Lung (tissue), 12 donors: ENCODE measurements around the gene NIPA2. TPM values are rescaled to one million over a fixed set of nuclear protein-coding genes. Genes with fewer than 3 reads are reported as not detected.

Experiments
- ATAC-seq: fragments of 200-7000 bp; cut with Tn5 transposase; one replicate; pipeline ENCODE4 v1.9.1; 2020; ENCODE audit warnings: moderate number of reproducible peaks; ENCODE audit not compliant: insufficient read depth, low FRiP score
- DNase-seq, 3 donors: peaks; one replicate each; pipeline ENCODE4 v3.0.0-alpha.2; 2013 to 2017
- H3K27ac ChIP-seq, 2 donors: one replicate each; pipeline ENCODE4 v1.5.1; 2013; ENCODE audit warnings: mild to moderate bottlenecking in 2 of 2, moderate library complexity in 2 of 2, control low read depth in 1 of 2, inconsistent platforms in 1 of 2, low read depth in 1 of 2, low read length in 1 of 2
- H3K27me3 ChIP-seq, 3 donors: one replicate each; pipeline ENCODE4 v1.5.1; 2013; ENCODE audit warnings: low read length in 2 of 3; ENCODE audit not compliant: control insufficient read depth in 3 of 3, insufficient read depth in 3 of 3
- H3K36me3 ChIP-seq, 4 donors: one replicate each; pipeline ENCODE4 v1.5.1; 2013; ENCODE audit warnings: low read length in 4 of 4, mild to moderate bottlenecking in 1 of 4, moderate library complexity in 1 of 4; ENCODE audit not compliant: control insufficient read depth in 4 of 4, insufficient read depth in 4 of 4
- H3K4me1 ChIP-seq, 5 donors: one replicate each; pipeline ENCODE4 v1.5.1; 2013; ENCODE audit warnings: low read length in 5 of 5, mild to moderate bottlenecking in 2 of 5, moderate library complexity in 1 of 5; ENCODE audit not compliant: control insufficient read depth in 5 of 5, insufficient read depth in 5 of 5
- H3K4me3 ChIP-seq: one replicate; pipeline ENCODE4 v1.5.1; 2013; ENCODE audit warnings: mild to moderate bottlenecking, control low read depth, moderate library complexity
- H3K9ac ChIP-seq, 2 donors: one replicate each; pipeline ENCODE4 v1.5.1; 2013; ENCODE audit warnings: low read length in 2 of 2, control low read depth in 1 of 2; ENCODE audit not compliant: insufficient read depth in 1 of 2
- H3K9me3 ChIP-seq, 4 donors: one replicate each; pipeline ENCODE4 v1.5.1; 2013; ENCODE audit warnings: low read length in 3 of 4, mild to moderate bottlenecking in 1 of 4, moderate library complexity in 1 of 4; ENCODE audit not compliant: control insufficient read depth in 4 of 4, insufficient read depth in 3 of 4
- CTCF ChIP-seq: IDR thresholded peaks from 2 replicates; pipeline ENCODE4 v1.5.1; 2012; ENCODE audit warnings: mild to moderate bottlenecking; ENCODE audit errors: control extremely low read depth, extremely low read depth
- WGBS, 2 donors: extraction: QIAGEN DNeasy Blood & Tissue Kit; methylation state at CpG; one replicate each; pipeline ENCODE4 v1.1.7; 2013; 5-methylcytosine and 5-hydroxymethylcytosine counted together
- polyA plus RNA-seq, 2 donors: library from polyadenylated mRNA; stranded (reverse); fragments of 200-250 nt; gene quantifications; one replicate each; pipeline ENCODE4 v1.2.1, GENCODE V29; 2013
- total RNA-seq, 2 donors: library from RNA; depleted of rRNA in 1 of 2; stranded (reverse); fragments of >200 nt in 1 of 2; gene quantifications; one replicate each; pipeline ENCODE4 v1.2.1, GENCODE V29; 2014 to 2021
- donor health status: control.
- donor health status: control.
- donor health status: Bipolar disorder and iron deficiency.
- donor health status: healthy.
- donor health status: DM: yes; HTN: yes; CAD: no.

NIPA2 gene
- total and polyA plus RNA-seq, 4 donors, result 12.5 to 53.7 (median 42.5) TPM

- Histone ChIP-seq H3K9ac (no peak overlapping the region), H3K9me3 (no peaks in the 10 kb centered on the region), H3K36me3 (peaks cover 13 to 37% (median 30%) of the 10 kb centered on the region in 4 donors), H3K4me3 (no peak overlapping the region), H3K27ac (no peak overlapping the region), H3K27me3 (no peaks in the 10 kb centered on the region), H3K4me1 (no peaks in the 10 kb centered on the region)
- no peak for ATAC-seq
- DNase-seq, result no peak
- 90 to 91% methylated on average over 33 of the region's 33 CpGs for WGBS, 2 donors
- TF ChIP-seq CTCF, result no peak
Observed at GRCh38 chr15:22891426-22892210, 53.2 kb downstream of the NIPA2 start.

GRCh38 chr15:22892333-22892732 is 53.9 kb downstream of the NIPA2 start:
- Histone ChIP-seq H3K27ac (no peak overlapping the region), H3K4me1 (no peaks in the 10 kb centered on the region), H3K27me3 (no peaks in the 10 kb centered on the region), H3K9me3 (no peaks in the 10 kb centered on the region), H3K36me3 (peaks cover 15 to 34% (median 30%) of the 10 kb centered on the region in 4 donors), H3K9ac (no peak overlapping the region), H3K4me3 (no peak overlapping the region)
- ATAC-seq (no peak), DNase-seq (no peak)
- TF ChIP-seq CTCF, result no peak
- WGBS, 2 donors, result 86 to 89% methylated on average over 9 of the region's 9 CpGs

- Histone ChIP-seq H3K27me3 (no peaks in the 10 kb centered on the region), H3K9ac (no peak overlapping the region), H3K4me1 (no peaks in the 10 kb centered on the region), H3K36me3 (peaks cover 16 to 36% (median 28%) of the 10 kb centered on the region in 4 donors), H3K4me3 (no peak overlapping the region), H3K9me3 (no peaks in the 10 kb centered on the region), H3K27ac (no peak overlapping the region)
- no peak for TF ChIP-seq CTCF
- DNase-seq, result no peak
- 94 to 97% methylated on average over 17 of the region's 17 CpGs for WGBS, 2 donors
- no peak for ATAC-seq
Observed at GRCh38 chr15:22893081-22893480, 54.6 kb downstream of the NIPA2 start.

GRCh38 chr15:22893881-22894280 is 55.4 kb downstream of the NIPA2 start:
- DNase-seq (no peak), ATAC-seq (no peak)
- Histone ChIP-seq H3K4me3 (no peak overlapping the region), H3K9ac (no peak overlapping the region), H3K27ac (no peak overlapping the region), H3K27me3 (no peaks in the 10 kb centered on the region), H3K36me3 (peaks cover 16 to 38% (median 26%) of the 10 kb centered on the region in 4 donors), H3K4me1 (no peaks in the 10 kb centered on the region), H3K9me3 (no peaks in the 10 kb centered on the region)
- WGBS, 2 donors, result 94 to 96% methylated on average over 13 of the region's 13 CpGs
- TF ChIP-seq CTCF, result no peak
